Activated B cell treated with CpG ODN at 0.5 μM for 24 hours (primary cell): ENCODE results near the gene MYL7. TPM values are rescaled to one million over a fixed set of nuclear protein-coding genes. Genes with fewer than 3 reads are reported as not detected.

Experiments used
- ATAC-seq: fragments of 200-7000 bp; cut with Tn5 transposase; one replicate; pipeline ENCODE4 v1.10.0; 2021; ENCODE audit warnings: low read depth, mild to moderate bottlenecking, moderate library complexity
- CTCF ChIA-PET: fragments of 350-600 bp; sonication (Branson Sonifier 250); formaldehyde crosslinking; loops from one replicate; lab custom pipeline; 2021; ENCODE audit warnings: antibody characterized with exemption; lab: Charles Lee
- POLR2A ChIA-PET: fragments of 350-600 bp; sonication (Branson Sonifier 250); formaldehyde crosslinking; loops from one replicate; lab custom pipeline; 2021; ENCODE audit warnings: antibody characterized with exemption; lab: Charles Lee
- DNase-seq: peaks from one replicate; pipeline ENCODE4 v3.0.0; 2022
- H3K27ac Mint-ChIP-seq: one replicate; pipeline ENCODE4 v1.8.0; 2020; ENCODE audit warnings: mixed read lengths
- H3K27me3 Mint-ChIP-seq: one replicate; pipeline ENCODE4 v1.8.0; 2021; ENCODE audit warnings: mixed read lengths
- H3K36me3 Mint-ChIP-seq: one replicate; pipeline ENCODE4 v1.8.0; 2021; ENCODE audit warnings: low read depth, mixed read lengths
- H3K4me1 Mint-ChIP-seq: one replicate; pipeline ENCODE4 v1.8.0; 2021; ENCODE audit warnings: mixed read lengths
- H3K4me3 Mint-ChIP-seq: one replicate; pipeline ENCODE4 v1.8.0; 2020; ENCODE audit warnings: mild to moderate bottlenecking, mixed read lengths
- H3K9me3 Mint-ChIP-seq: one replicate; pipeline ENCODE4 v1.8.0; 2020; ENCODE audit warnings: mixed read lengths
- CTCF ChIP-seq: fragments of 200-600 bp; IDR thresholded peaks from one replicate; pipeline ENCODE4 v1.8.0; 2022; ENCODE audit warnings: antibody characterized with exemption, mild to moderate bottlenecking
- intact Hi-C: fragments of 100-400 bp; cut with micrococcal nuclease; formaldehyde crosslinking; loops from one replicate; pipeline ENCODE4 v1.15.1; 2024
- total RNA-seq: library from RNA; stranded (reverse); gene quantifications from 2 replicates; pipeline ENCODE4 v1.2.3, GENCODE V29; 2022

MYL7 gene
- total RNA-seq, 1 donor from 2014 or later, result not detected

- intact Hi-C loops, result loop anchor here (2.0 to 5.0 kb wide), 5 partner anchors 18 to 990 kb away; partner anchors contain the start of genes AEBP1, DBNL, H2AZ2 and TBRG4
- TF ChIP-seq CTCF, result no peak
- peaks cover 25% of the 10 kb centered on the region for H3K4me1 Mint-ChIP-seq
- CTCF ChIA-PET, result interaction anchor here (1.2 to 1.6 kb wide), 3 partner anchors 24 to 75 kb away, joined by 3 to 5 read pairs (median 4); no protein-coding TSS in a partner anchor
- H3K36me3 Mint-ChIP-seq, result peaks cover 38% of the 10 kb centered on the region
- DNase-seq (no peak), ATAC-seq (no peak)
- peaks cover 3% of the 10 kb centered on the region for H3K9me3 Mint-ChIP-seq
- H3K27ac Mint-ChIP-seq, result peak overlapping the region; percentile 51
- no peaks in the 10 kb centered on the region for H3K27me3 Mint-ChIP-seq
- peak overlapping the region; percentile 88 for H3K4me3 Mint-ChIP-seq
- POLR2A ChIA-PET, result interaction anchor here (0.6 to 2.4 kb wide), 11 partner anchors 8 to 103 kb away, joined by 3 to 20 read pairs (median 7); partner anchors contain the start of genes DBNL and YKT6
Measured at GRCh38 chr7:44122529-44122928, 18.6 kb downstream of the MYL7 start.

- intact Hi-C loops, result loop anchor here (2.0 to 5.0 kb wide), 5 partner anchors 17 to 990 kb away; partner anchors contain the start of genes AEBP1, DBNL, H2AZ2 and TBRG4
- Mint-ChIP-seq H3K4me1 (peaks cover 25% of the 10 kb centered on the region), H3K36me3 (peaks cover 44% of the 10 kb centered on the region), H3K9me3 (no peaks in the 10 kb centered on the region), H3K27ac (no peak overlapping the region), H3K4me3 (peak overlapping the region; percentile 88), H3K27me3 (no peaks in the 10 kb centered on the region)
- no peak for ATAC-seq
- no peak for DNase-seq
- TF ChIP-seq CTCF, result no peak
- ChIA-PET POLR2A (interaction anchor here (0.6 to 2.4 kb wide), 3 partner anchors 15 to 25 kb away, joined by 3 to 20 read pairs (median 7); no protein-coding TSS in a partner anchor), CTCF (interaction anchor here (1.6 kb wide), 1 partner anchor 41 kb away, joined by 5 read pairs; no protein-coding TSS in a partner anchor)
Measured at GRCh38 chr7:44121761-44122420, 19.2 kb downstream of the MYL7 start.

- H3K27ac Mint-ChIP-seq, result no peak overlapping the region
- POLR2A ChIA-PET, result no interaction called here
Measured at GRCh38 chr7:44120395-44120794, 20.7 kb downstream of the MYL7 start.

GRCh38 chr7:44119829-44120380, 21.2 kb downstream of the MYL7 start:
- Mint-ChIP-seq H3K9me3 (no peaks in the 10 kb centered on the region), H3K27ac (no peak overlapping the region), H3K27me3 (no peaks in the 10 kb centered on the region), H3K36me3 (peaks cover 64% of the 10 kb centered on the region), H3K4me3 (no peak overlapping the region), H3K4me1 (peaks cover 25% of the 10 kb centered on the region)
- CTCF ChIA-PET, result no interaction called here
- POLR2A ChIA-PET, result no interaction called here
- intact Hi-C loops, result loop anchor here (5.0 kb wide), 2 partner anchors 727 to 992 kb away; partner anchors contain the start of genes H2AZ2 and TBRG4
- no peak for ATAC-seq
- no peak for DNase-seq
- TF ChIP-seq CTCF, result no peak

More at GRCh38 chr7:44120395-44120794, 20.7 kb downstream of the MYL7 start:
- CTCF ChIA-PET, result no interaction called here
- intact Hi-C loops, result loop anchor here (5.0 kb wide), 2 partner anchors 727 to 992 kb away; partner anchors contain the start of genes H2AZ2 and TBRG4
- H3K27me3 Mint-ChIP-seq, result no peaks in the 10 kb centered on the region
- H3K4me1 Mint-ChIP-seq, result peaks cover 25% of the 10 kb centered on the region
- H3K36me3 Mint-ChIP-seq, result peaks cover 59% of the 10 kb centered on the region
- H3K9me3 Mint-ChIP-seq, result no peaks in the 10 kb centered on the region
- DNase-seq (no peak), ATAC-seq (no peak)
- H3K4me3 Mint-ChIP-seq, result no peak overlapping the region
- TF ChIP-seq CTCF, result no peak
